GM12874 (cell line): ENCODE data around the gene KLHL17.

Experiments
- TF ChIP-seq, protein P1 (sequence below): IDR thresholded peaks from 2 replicates; pipeline ENCODE4 v1.5.1; 2011; ENCODE audit warnings: low read depth, mild to moderate bottlenecking, control low read depth, low read length, moderate library complexity; ENCODE audit not compliant: insufficient read depth

KLHL17 gene

DNA sequence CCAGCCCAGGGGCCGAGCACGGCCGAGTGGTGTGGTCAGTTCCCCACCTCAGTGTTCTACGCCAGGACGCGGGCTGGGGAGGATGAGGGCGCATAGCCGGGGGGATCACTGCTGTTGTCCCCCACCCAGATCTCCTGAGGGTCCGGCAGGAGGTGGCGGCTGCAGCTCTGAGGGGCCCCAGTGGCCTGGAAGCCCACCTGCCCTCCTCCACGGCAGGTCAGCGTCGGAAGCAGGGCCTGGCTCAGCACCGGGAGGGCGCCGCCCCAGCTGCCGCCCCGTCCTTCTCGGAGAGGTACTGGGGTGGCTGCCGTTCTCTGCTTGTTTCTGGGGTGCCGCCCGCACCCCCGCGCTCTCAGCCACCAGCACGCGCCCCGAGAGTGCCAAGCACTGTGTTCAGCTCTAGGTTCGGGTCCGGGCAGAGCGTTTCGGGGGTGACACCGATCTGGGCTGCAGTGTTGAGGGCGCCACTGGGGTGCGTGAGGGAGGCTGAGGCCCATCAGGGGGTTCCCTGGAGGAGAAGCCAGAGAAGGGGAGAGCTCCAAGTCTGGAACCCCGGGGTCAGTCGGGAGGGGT is 19.3 kb upstream of the KLHL17 start:
- TF ChIP-seq, protein P1, sequence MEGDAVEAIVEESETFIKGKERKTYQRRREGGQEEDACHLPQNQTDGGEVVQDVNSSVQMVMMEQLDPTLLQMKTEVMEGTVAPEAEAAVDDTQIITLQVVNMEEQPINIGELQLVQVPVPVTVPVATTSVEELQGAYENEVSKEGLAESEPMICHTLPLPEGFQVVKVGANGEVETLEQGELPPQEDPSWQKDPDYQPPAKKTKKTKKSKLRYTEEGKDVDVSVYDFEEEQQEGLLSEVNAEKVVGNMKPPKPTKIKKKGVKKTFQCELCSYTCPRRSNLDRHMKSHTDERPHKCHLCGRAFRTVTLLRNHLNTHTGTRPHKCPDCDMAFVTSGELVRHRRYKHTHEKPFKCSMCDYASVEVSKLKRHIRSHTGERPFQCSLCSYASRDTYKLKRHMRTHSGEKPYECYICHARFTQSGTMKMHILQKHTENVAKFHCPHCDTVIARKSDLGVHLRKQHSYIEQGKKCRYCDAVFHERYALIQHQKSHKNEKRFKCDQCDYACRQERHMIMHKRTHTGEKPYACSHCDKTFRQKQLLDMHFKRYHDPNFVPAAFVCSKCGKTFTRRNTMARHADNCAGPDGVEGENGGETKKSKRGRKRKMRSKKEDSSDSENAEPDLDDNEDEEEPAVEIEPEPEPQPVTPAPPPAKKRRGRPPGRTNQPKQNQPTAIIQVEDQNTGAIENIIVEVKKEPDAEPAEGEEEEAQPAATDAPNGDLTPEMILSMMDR, result 0 out of 2 replicates have a peak, but pooled peaks have one; percentile 11

DNA sequence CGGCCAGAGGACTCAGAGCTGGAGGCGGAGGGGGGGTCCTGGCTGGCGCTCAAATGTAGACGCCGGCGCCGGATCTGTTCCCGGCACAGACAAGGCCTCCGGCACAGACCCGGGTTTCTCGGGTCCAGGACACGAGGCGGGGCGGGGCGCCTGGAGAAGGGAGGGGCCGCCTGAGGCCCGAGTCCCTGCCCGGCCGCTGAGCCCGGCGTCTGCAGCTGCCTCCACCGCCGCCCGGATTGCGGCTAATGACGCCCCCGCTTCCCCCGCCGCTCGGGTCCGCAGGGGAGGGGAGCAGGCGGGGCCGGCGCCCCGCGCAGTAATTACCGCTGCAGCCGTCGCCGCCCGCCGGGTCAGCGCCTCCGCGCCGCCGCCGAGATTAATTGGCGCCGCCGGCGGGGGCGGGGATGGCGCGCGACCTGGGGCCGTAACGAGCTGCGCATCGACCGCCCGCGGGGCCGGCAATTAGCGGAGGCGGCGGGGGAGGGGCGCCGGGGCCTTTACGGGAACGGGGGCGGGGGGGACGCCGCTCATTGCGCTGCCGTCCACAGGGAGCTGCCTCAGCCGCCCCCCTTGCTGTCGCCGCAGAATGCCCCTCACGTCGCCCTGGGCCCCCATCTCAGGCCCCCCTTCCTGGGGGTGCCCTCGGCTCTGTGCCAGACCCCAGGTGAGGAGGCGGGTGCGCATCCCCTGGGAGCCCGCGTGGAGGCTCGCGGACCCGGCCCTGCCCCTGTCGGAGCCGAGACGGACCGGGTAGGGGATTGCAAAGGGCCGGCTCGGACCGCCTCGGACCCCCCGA is 18.6 kb upstream of the KLHL17 start:
- TF ChIP-seq, protein P1, result no peak

DNA sequence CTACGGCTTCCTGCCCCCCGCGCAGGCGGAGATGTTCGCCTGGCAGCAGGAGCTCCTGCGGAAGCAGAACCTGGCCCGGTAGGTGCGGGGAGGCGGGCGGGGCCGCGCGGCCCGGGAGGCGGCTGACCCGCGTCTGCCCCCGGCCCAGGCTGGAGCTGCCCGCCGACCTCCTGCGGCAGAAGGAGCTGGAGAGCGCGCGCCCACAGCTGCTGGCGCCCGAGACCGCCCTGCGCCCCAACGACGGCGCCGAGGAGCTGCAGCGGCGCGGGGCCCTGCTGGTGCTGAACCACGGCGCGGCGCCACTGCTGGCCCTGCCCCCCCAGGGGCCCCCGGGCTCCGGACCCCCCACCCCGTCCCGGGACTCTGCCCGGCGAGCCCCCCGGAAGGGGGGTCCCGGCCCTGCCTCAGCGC is 18.0 kb upstream of the KLHL17 start:
- TF ChIP-seq, protein P1, result 0 out of 2 replicates have a peak, but pooled peaks have one; percentile 4

DNA sequence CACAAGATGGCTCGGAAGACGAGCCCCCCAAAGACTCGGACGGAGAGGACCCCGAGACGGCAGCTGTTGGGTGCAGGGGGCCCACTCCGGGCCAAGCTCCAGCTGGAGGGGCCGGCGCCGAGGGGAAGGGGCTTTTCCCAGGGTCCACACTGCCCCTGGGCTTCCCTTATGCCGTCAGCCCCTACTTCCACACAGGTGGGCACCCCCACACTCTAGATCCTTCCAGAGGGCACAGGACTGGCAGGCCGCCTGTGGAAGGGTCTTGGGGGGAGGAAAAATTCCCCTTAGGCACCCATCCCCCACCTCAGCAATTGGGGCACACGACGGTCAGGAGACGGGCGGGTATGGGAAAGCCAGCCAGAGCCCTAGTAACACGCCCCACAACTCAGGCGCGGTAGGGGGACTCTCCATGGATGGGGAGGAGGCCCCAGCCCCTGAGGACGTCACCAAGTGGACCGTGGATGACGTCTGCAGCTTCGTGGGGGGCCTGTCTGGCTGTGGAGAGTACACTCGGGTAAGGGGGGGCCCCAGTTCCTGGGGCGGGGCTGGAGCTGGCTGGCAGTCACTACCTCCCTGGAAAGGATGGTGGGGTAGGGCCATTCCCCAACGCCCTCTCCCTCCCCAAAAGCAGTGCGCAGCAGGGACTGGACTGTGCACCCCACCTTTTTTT is 17.4 kb upstream of the KLHL17 start:
- TF ChIP-seq, protein P1, result no peak

DNA sequence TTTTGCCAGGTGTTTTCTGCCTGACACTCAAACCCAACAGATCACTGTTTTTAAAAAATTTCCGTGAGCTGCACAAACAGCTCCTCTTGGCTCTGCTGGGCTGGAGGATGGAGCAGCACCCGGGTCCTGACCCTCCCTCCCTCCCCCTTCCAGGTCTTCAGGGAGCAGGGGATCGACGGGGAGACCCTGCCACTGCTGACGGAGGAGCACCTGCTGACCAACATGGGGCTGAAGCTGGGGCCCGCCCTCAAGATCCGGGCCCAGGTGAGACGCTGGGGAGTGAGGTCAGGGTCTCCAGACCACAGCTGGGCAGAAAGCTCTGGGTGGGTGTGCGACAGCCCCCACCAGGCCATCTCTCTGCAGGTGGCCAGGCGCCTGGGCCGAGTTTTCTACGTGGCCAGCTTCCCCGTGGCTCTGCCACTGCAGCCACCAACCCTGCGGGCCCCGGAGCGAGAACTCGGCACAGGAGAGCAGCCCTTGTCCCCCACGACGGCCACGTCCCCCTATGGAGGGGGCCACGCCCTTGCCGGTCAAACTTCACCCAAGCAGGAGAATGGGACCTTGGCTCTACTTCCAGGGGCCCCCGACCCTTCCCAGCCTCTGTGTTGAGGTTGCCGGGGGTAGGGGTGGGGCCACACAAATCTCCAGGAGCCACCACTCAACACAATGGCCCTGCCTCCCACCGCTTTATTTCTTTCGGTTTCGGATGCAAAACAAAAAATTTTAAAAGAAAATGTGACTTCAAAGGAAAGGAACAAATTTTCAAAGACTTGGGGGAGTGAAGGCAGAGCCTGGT is 16.6 kb upstream of the KLHL17 start:
- TF ChIP-seq, protein P1, result no peak

DNA sequence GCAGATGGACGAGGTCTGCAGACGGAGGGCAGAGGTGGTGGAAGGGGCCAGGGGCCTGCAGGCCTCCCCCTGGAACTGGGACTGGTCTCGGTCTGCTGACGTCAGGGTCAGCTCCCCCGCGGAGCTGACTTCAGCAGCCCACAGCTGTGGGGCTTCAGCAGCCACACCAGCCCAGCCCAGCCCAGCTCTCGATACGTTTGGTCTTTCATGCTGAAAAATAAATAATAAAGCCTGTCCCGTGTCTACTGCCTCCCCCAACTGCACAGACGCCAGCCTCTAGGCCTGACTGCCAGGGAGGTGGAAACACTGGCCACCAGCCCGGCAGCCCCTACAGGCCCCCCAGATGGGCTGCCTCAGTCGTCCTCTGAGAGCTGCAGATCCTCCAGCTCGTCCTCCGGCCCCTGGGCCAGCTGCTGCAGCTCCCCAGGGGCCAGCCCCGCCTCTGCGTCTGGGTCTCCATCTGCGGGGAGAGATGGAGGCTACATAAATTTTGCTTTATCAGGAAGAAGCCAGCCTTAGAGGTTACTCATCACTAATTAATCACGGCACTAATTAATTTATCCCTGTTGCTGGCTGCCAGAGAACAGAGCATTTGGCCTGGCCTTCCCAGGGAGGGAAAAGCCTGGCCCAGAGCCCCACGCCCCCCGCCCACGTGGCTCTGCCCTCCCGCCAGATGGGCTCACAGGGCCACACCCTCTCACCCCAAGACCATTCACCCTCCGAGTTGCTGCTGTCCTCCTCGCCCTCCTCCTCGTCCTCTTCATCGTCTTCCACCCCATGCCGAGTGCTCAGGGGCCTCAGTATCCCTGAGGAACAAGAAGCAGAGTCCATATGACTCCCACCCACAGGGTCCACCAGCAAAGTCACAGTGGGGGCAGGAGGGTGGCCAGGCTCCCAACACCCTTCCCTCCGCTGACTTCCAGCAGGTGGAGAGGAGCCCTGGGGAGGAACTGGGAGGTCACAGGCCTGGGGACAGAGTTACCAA is 15.8 kb upstream of the KLHL17 start:
- TF ChIP-seq, protein P1, result no peak
